GM21447 (cell line): Measurements from ENCODE around the gene ZC2HC1C.
"Not testable (repeated sequence)": the region's sequence is repeated elsewhere in the genome, so short reads cannot be mapped to it uniquely, and the experiment has no call there.

Source experiments
- ATAC-seq: cut with Tn5 transposase; IDR thresholded peaks from one replicate; pipeline ENCODE4 v1.9.1; 2021; ENCODE audit not compliant: unreplicated experiment

The ZC2HC1C gene

GRCh38 chr14:75090353-75090752 lies 20.9 kb downstream of the ZC2HC1C start:
- ATAC-seq: no peak

- ATAC-seq: no peak
Observed at GRCh38 chr14:75091251-75091650, 21.8 kb downstream of the ZC2HC1C start.

GRCh38 chr14:75092698-75093097 lies 23.3 kb downstream of the ZC2HC1C start:
- ATAC-seq: no peak

- no peak for ATAC-seq
Observed at GRCh38 chr14:75094896-75095295, 25.5 kb downstream of the ZC2HC1C start.

- no peak for ATAC-seq
Observed at GRCh38 chr14:75095690-75096089, 26.2 kb downstream of the ZC2HC1C start.

- ATAC-seq: no peak
Observed at GRCh38 chr14:75096959-75097358, 27.5 kb downstream of the ZC2HC1C start.

- no peak for ATAC-seq
Observed at GRCh38 chr14:75098212-75098611, 28.8 kb downstream of the ZC2HC1C start.

- ATAC-seq: no peak
Observed at GRCh38 chr14:75098682-75099081, 29.2 kb downstream of the ZC2HC1C start.

GRCh38 chr14:75101491-75101890 lies 32.0 kb downstream of the ZC2HC1C start:
- no peak for ATAC-seq

GRCh38 chr14:75107186-75107585 lies 37.7 kb downstream of the ZC2HC1C start:
- no peak for ATAC-seq

- ATAC-seq: no peak
Observed at GRCh38 chr14:75109877-75110276, 40.4 kb downstream of the ZC2HC1C start.

- no peak for ATAC-seq
Observed at GRCh38 chr14:75113932-75114539, 44.6 kb downstream of the ZC2HC1C start.

GRCh38 chr14:75119056-75119455 lies 49.6 kb downstream of the ZC2HC1C start:
- ATAC-seq: no peak

GRCh38 chr14:75120541-75121291 lies 51.3 kb downstream of the ZC2HC1C start:
- no peak for ATAC-seq

- no peak for ATAC-seq
Observed at GRCh38 chr14:75121552-75121951, 52.1 kb downstream of the ZC2HC1C start.

GRCh38 chr14:75123991-75124390 lies 54.5 kb downstream of the ZC2HC1C start:
- ATAC-seq: no peak

GRCh38 chr14:75125617-75126016 lies 56.2 kb downstream of the ZC2HC1C start:
- ATAC-seq: no peak

GRCh38 chr14:75126121-75126544 lies 56.7 kb downstream of the ZC2HC1C start:
- ATAC-seq: no peak

- ATAC-seq: peak; percentile 80
Observed at GRCh38 chr14:75126679-75127473, 57.4 kb downstream of the ZC2HC1C start, which contains the start of gene NEK9. Gene NEK9 (minus strand): TSS chr14:75127048. CDS start chr14:75126921, 127 bp downstream.

- not testable (repeated sequence) for ATAC-seq
Observed at GRCh38 chr14:75127474-75127820, 58.0 kb downstream of the ZC2HC1C start.

GRCh38 chr14:75127903-75128595 lies 58.6 kb downstream of the ZC2HC1C start:
- ATAC-seq: no peak
